B cell (primary cell): ENCODE data around the gene MYRIP. TPM values are rescaled to one million over a fixed set of nuclear protein-coding genes. Genes with fewer than 3 reads are reported as not detected.

Experiments used
- ATAC-seq: fragments of 200-7000 bp; cut with Tn5 transposase; one replicate; pipeline ENCODE4 v1.10.0; 2021; ENCODE audit warnings: low read depth, mild to moderate bottlenecking, moderate number of reproducible peaks, moderate library complexity
- CTCF ChIA-PET: fragments of 350-600 bp; sonication (Branson Sonifier 250); formaldehyde crosslinking; loops from one replicate; lab custom pipeline; 2021; ENCODE audit warnings: antibody characterized with exemption, inconsistent platforms; lab: Charles Lee
- POLR2A ChIA-PET: fragments of 350-600 bp; sonication (Branson Sonifier 250); formaldehyde crosslinking; loops from one replicate; lab custom pipeline; 2021; ENCODE audit warnings: antibody characterized with exemption; lab: Charles Lee
- DNase-seq: peaks from one replicate; pipeline ENCODE4 v3.0.0; 2013
- H2AFZ ChIP-seq: 2 replicates; pipeline ENCODE4 v1.6.1; 2012; ENCODE audit warnings: mild to moderate bottlenecking, low read depth, low read length; ENCODE audit not compliant: insufficient read depth, poor library complexity, severe bottlenecking
- H3K27ac ChIP-seq, 2 donors: 1 replicate in 1 of 2; 2 replicates in 1 of 2; pipeline ENCODE4 v1.5.1; 2012 to 2013; ENCODE audit warnings: low read length in 2 of 2, mild to moderate bottlenecking in 2 of 2, moderate library complexity in 1 of 2
- H3K27me3 ChIP-seq, 4 experiments: fragments of 200-600 bp in 1 of 4; sonication (generic) in 1 of 4; replicated peaks in 1 of 4; 1 replicate in 2 of 4; 2 replicates in 2 of 4; pipeline versions ENCODE4 v1.6.1 to v1.7.0; 2013 to 2016; ENCODE audit warnings: low read length in 3 of 4, mild to moderate bottlenecking in 2 of 4, mixed read lengths in 1 of 4, moderate library complexity in 1 of 4; ENCODE audit not compliant: insufficient read depth in 4 of 4, control insufficient read depth in 3 of 4; ENCODE audit errors: control extremely low read depth in 1 of 4
- H3K36me3 ChIP-seq, 2 experiments: replicated peaks in 1 of 2; 1 replicate in 1 of 2; 2 replicates in 1 of 2; pipeline versions ENCODE4 v1.6.1 to v1.7.1; 2013; ENCODE audit warnings: low read length in 1 of 2; ENCODE audit not compliant: insufficient read depth in 2 of 2, control insufficient read depth in 1 of 2; ENCODE audit errors: control extremely low read depth in 1 of 2, extremely low read depth in 1 of 2
- H3K4me1 ChIP-seq, 2 donors: fragments of 200-600 bp in 1 of 2; sonication (generic) in 1 of 2; 1 replicate in 1 of 2; 2 replicates in 1 of 2; pipeline versions ENCODE4 v1.5.1 to v1.6.1; 2013 to 2017; ENCODE audit warnings: low read length in 2 of 2; ENCODE audit not compliant: control insufficient read depth in 2 of 2, insufficient read depth in 2 of 2
- H3K4me2 ChIP-seq: replicated peaks from 2 replicates; pipeline ENCODE3; 2012; ENCODE audit warnings: mild to moderate bottlenecking, low read depth, low read length; ENCODE audit not compliant: poor library complexity, severe bottlenecking
- H3K4me3 ChIP-seq, 5 experiments: fragments of 200-600 bp in 1 of 5; sonication (generic) in 1 of 5; 1 replicate in 3 of 5; 2 replicates in 2 of 5; pipeline versions ENCODE4 v1.5.1 to v1.7.0; 2011 to 2016; ENCODE audit warnings: low read length in 4 of 5, mild to moderate bottlenecking in 4 of 5, low read depth in 2 of 5, control low read depth in 1 of 5, moderate library complexity in 1 of 5; ENCODE audit not compliant: insufficient read depth in 1 of 5; ENCODE audit errors: control extremely low read depth in 1 of 5, extremely low read depth in 1 of 5
- H3K79me2 ChIP-seq: fragments of 200-600 bp; sonication (generic); one replicate; pipeline ENCODE4 v1.6.0; 2016; ENCODE audit warnings: low read length; ENCODE audit not compliant: control insufficient read depth, insufficient read depth
- H3K9ac ChIP-seq: fragments of 200-600 bp; sonication (generic); 2 replicates; pipeline ENCODE4 v1.6.1; 2017; ENCODE audit warnings: mild to moderate bottlenecking, low read length, moderate library complexity
- H3K9me3 ChIP-seq, 3 donors: one replicate each; pipeline versions ENCODE4 v1.6.1 to v1.7.1; 2013; ENCODE audit warnings: low read length in 2 of 3; ENCODE audit not compliant: control insufficient read depth in 2 of 3, insufficient read depth in 1 of 3; ENCODE audit errors: control extremely low read depth in 1 of 3
- H4K20me1 ChIP-seq: 2 replicates; pipeline ENCODE4 v1.6.0; 2012; ENCODE audit warnings: mild to moderate bottlenecking, low read length; ENCODE audit not compliant: insufficient read depth, control insufficient read depth, poor library complexity, severe bottlenecking
- H3K27ac Mint-ChIP-seq: one replicate; pipeline ENCODE4 v1.8.0; 2021; ENCODE audit warnings: mixed read lengths
- H3K27me3 Mint-ChIP-seq: one replicate; pipeline ENCODE4 v1.8.0; 2021; ENCODE audit warnings: mixed read lengths
- H3K4me1 Mint-ChIP-seq: one replicate; pipeline ENCODE4 v1.8.0; 2021; ENCODE audit warnings: mixed read lengths
- H3K4me3 Mint-ChIP-seq: one replicate; pipeline ENCODE4 v1.8.0; 2021; ENCODE audit warnings: mixed read lengths
- H3K9me3 Mint-ChIP-seq: one replicate; pipeline ENCODE4 v1.8.0; 2022; ENCODE audit warnings: mixed read lengths; ENCODE audit not compliant: insufficient read depth
- CTCF ChIP-seq: fragments of 200-600 bp; IDR thresholded peaks from one replicate; pipeline ENCODE4 v1.8.0; 2022; ENCODE audit warnings: antibody characterized with exemption, mild to moderate bottlenecking
- EZH2 ChIP-seq: IDR thresholded peaks from 2 replicates; pipeline ENCODE4 v1.6.1; 2012; ENCODE audit warnings: borderline replicate concordance, low read depth, mild to moderate bottlenecking, moderate library complexity, low read length; ENCODE audit not compliant: insufficient read depth, poor library complexity, severe bottlenecking
- WGBS: methylation state at CpG from one replicate; pipeline ENCODE4 v1.1.5; 2013; ENCODE audit warnings: missing lambda C conversion rate; ENCODE audit not compliant: insufficient coverage; 5-methylcytosine and 5-hydroxymethylcytosine counted together
- intact Hi-C: fragments of 100-400 bp; cut with micrococcal nuclease; formaldehyde crosslinking; loops from one replicate; pipeline ENCODE4 v1.10.0; 2022
- polyA plus RNA-seq: library from polyadenylated mRNA; depleted of rRNA; stranded (reverse); fragments of >200 nt; gene quantifications from 2 replicates; pipeline ENCODE4 v1.2.3, GENCODE V29; 2012
- total RNA-seq, 2 donors: library from RNA; stranded (reverse); fragments of 120-200 nt in 1 of 2; gene quantifications; 1 replicate in 1 of 2; 2 replicates in 1 of 2; pipeline versions ENCODE4 v1.2.3 to v1.2.4, GENCODE V29; 2013 to 2022

Gene MYRIP
- total and polyA plus RNA-seq, 2 donors (not counting 1 experiment from before 2014, with no cell fraction given): 0.03 to 0.10 TPM

- Mint-ChIP-seq H3K27ac (no peak overlapping the region), H3K9me3 (no peaks in the 10 kb centered on the region), H3K4me3 (no peak overlapping the region), H3K27me3 (peaks cover 47% of the 10 kb centered on the region), H3K4me1 (peaks cover 15% of the 10 kb centered on the region)
- ChIA-PET CTCF (no interaction called here), POLR2A (no interaction called here)
- peaks cover 1 to 8% (median 4%) of the 10 kb centered on the region in 3 donors for H3K9me3 ChIP-seq
- no peaks in the 10 kb centered on the region for H3K36me3 ChIP-seq
- no peak overlapping the region for H3K4me2 ChIP-seq
- no peak overlapping the region for H3K9ac ChIP-seq
- H3K4me1 ChIP-seq: peaks cover 10 to 11% of the 10 kb centered on the region in 2 donors
- H4K20me1 ChIP-seq: no peaks in the 10 kb centered on the region
- H3K79me2 ChIP-seq: no peaks in the 10 kb centered on the region
- DNase-seq (no peak), ATAC-seq (no peak)
- H3K27ac ChIP-seq: no peak overlapping the region
- no peak overlapping the region for H3K4me3 ChIP-seq
- no peak for TF ChIP-seq CTCF
- TF ChIP-seq EZH2: no peak
- H3K27me3 ChIP-seq: peaks cover 0 to 23% (median 6%) of the 10 kb centered on the region in 4 experiments
- WGBS: no CpG with 5 or more reads among the region's 2 CpGs
- intact Hi-C loops: no loop called here
- H2AFZ ChIP-seq: no peak overlapping the region
Observed at GRCh38 chr3:39805650-39806049, 3.8 kb upstream of the MYRIP start.

GRCh38 chr3:39806820-39807219 is 2.6 kb upstream of the MYRIP start:
- ATAC-seq (no peak), DNase-seq (no peak)
- H3K9ac ChIP-seq: no peak overlapping the region
- intact Hi-C loops: no loop called here
- Mint-ChIP-seq H3K9me3 (no peaks in the 10 kb centered on the region), H3K27ac (no peak overlapping the region), H3K4me1 (peaks cover 22% of the 10 kb centered on the region), H3K4me3 (no peak overlapping the region), H3K27me3 (peaks cover 53% of the 10 kb centered on the region)
- peaks cover 1 to 8% (median 4%) of the 10 kb centered on the region in 3 donors for H3K9me3 ChIP-seq
- no peak overlapping the region for H3K4me2 ChIP-seq
- CTCF ChIA-PET: no interaction called here
- H3K36me3 ChIP-seq: no peaks in the 10 kb centered on the region
- no CpG with 5 or more reads among the region's 1 CpG for WGBS
- POLR2A ChIA-PET: no interaction called here
- no peak overlapping the region for H3K27ac ChIP-seq
- peaks cover 0 to 34% (median 16%) of the 10 kb centered on the region in 4 experiments for H3K27me3 ChIP-seq
- H2AFZ ChIP-seq: no peak overlapping the region
- no peaks in the 10 kb centered on the region for H4K20me1 ChIP-seq
- H3K79me2 ChIP-seq: no peaks in the 10 kb centered on the region
- TF ChIP-seq CTCF (no peak), EZH2 (no peak)
- no peak overlapping the region for H3K4me3 ChIP-seq
- H3K4me1 ChIP-seq: peaks cover 16 to 19% of the 10 kb centered on the region in 2 donors
